Caco-2 (cell line): ENCODE results near the gene FAM174B. TPM values are rescaled to one million over a fixed set of nuclear protein-coding genes. Genes with fewer than 3 reads are reported as not detected.

Source experiments
- BruUV-seq: library from RNA; stranded (reverse); fragments of 400-500 nt; replicated peaks from 2 replicates; lab custom pipeline; 2021; lab: Mats Ljungman, UMichigan
- CTCF ChIA-PET: fragments of 300-600 bp; sonication (Branson Sonifier 250); formaldehyde crosslinking; loops from one replicate; lab custom pipeline; 2022; ENCODE audit warnings: antibody characterized with exemption; lab: Charles Lee
- POLR2A ChIA-PET: fragments of 300-600 bp; sonication (Branson Sonifier 250); formaldehyde crosslinking; loops from one replicate; lab custom pipeline; 2022; ENCODE audit warnings: antibody characterized with exemption; lab: Charles Lee
- DNase-seq, 2 experiments: peaks; one replicate each; pipeline versions ENCODE4 v3.0.0 to v3.0.0-alpha.2; 2020 to 2022
- H3K27me3 ChIP-seq: replicated peaks from 2 replicates; pipeline ENCODE4 v1.6.0; 2011; ENCODE audit warnings: low read length; ENCODE audit not compliant: control insufficient read depth, insufficient read depth
- H3K36me3 ChIP-seq: 2 replicates; pipeline ENCODE4 v1.5.1; 2011; ENCODE audit warnings: low read length; ENCODE audit not compliant: control insufficient read depth, insufficient read depth
- H3K4me1 ChIP-seq: fragments of 250-450 bp; sonication (Bioruptor Pico); 2 replicates; pipeline ENCODE4 v1.5.1; 2020; ENCODE audit warnings: mild to moderate bottlenecking
- H3K4me3 ChIP-seq: 2 replicates; pipeline ENCODE4 v1.5.1; 2011; ENCODE audit warnings: low read depth, mild to moderate bottlenecking, control low read depth, low read length
- H3K9me3 ChIP-seq: fragments of 250-450 bp; sonication (Bioruptor Pico); 2 replicates; pipeline ENCODE4 v1.5.1; 2020; ENCODE audit warnings: mild to moderate bottlenecking, moderate library complexity
- H3K27ac Mint-ChIP-seq: one replicate; pipeline ENCODE4 v1.8.0; 2022; ENCODE audit warnings: mixed read lengths; ENCODE audit not compliant: unreplicated experiment
- H3K27me3 Mint-ChIP-seq: one replicate; pipeline ENCODE4 v1.8.0; 2022; ENCODE audit warnings: mixed read lengths; ENCODE audit not compliant: insufficient read depth, unreplicated experiment
- H3K36me3 Mint-ChIP-seq: one replicate; pipeline ENCODE4 v1.8.0; 2022; ENCODE audit warnings: mild to moderate bottlenecking, mixed read lengths; ENCODE audit not compliant: insufficient read depth, unreplicated experiment
- H3K4me1 Mint-ChIP-seq: one replicate; pipeline ENCODE4 v1.8.0; 2022; ENCODE audit warnings: low read depth, mixed read lengths; ENCODE audit not compliant: unreplicated experiment
- H3K4me3 Mint-ChIP-seq: one replicate; pipeline ENCODE4 v1.8.0; 2022; ENCODE audit warnings: mild to moderate bottlenecking, moderate library complexity, mixed read lengths; ENCODE audit not compliant: unreplicated experiment
- H3K9me3 Mint-ChIP-seq: one replicate; pipeline ENCODE4 v1.8.0; 2022; ENCODE audit warnings: mixed read lengths; ENCODE audit not compliant: unreplicated experiment
- CTCF ChIP-seq, 2 experiments: fragments of 200-600 bp in 1 of 2; IDR thresholded peaks; 1 replicate in 1 of 2; 2 replicates in 1 of 2; pipeline versions ENCODE4 v1.5.1 to v1.8.0; 2011 to 2022; ENCODE audit warnings: antibody characterized with exemption in 1 of 2, control low read depth in 1 of 2, inconsistent platforms in 1 of 2, low read depth in 1 of 2, low read length in 1 of 2, mild to moderate bottlenecking in 1 of 2, moderate library complexity in 1 of 2; ENCODE audit not compliant: insufficient read depth in 1 of 2, severe bottlenecking in 1 of 2, unreplicated experiment in 1 of 2
- intact Hi-C: fragments of 100-400 bp; cut with micrococcal nuclease; formaldehyde crosslinking; loops from one replicate; pipeline ENCODE4 v1.10.0; 2022; ENCODE audit not compliant: unreplicated experiment
- total RNA-seq: library from RNA; stranded (reverse); gene quantifications from 2 replicates; pipeline ENCODE4 v1.2.3, GENCODE V29; 2022

The FAM174B gene
- total RNA-seq, 1 experiment from 2014 or later, result 79.4 TPM

GRCh38 chr15:92603278-92603677 lies 52.3 kb downstream of the FAM174B start:
- Histone ChIP-seq H3K4me3 (no peak overlapping the region), H3K4me1 (no peaks in the 10 kb centered on the region), H3K9me3 (no peaks in the 10 kb centered on the region), H3K36me3 (no peaks in the 10 kb centered on the region), H3K27me3 (no peaks in the 10 kb centered on the region)
- Mint-ChIP-seq H3K36me3 (peaks cover 21% of the 10 kb centered on the region), H3K9me3 (peaks cover 12% of the 10 kb centered on the region), H3K4me3 (no peak overlapping the region), H3K27me3 (no peaks in the 10 kb centered on the region), H3K4me1 (peaks cover 15% of the 10 kb centered on the region), H3K27ac (no peak overlapping the region)
- BruUV-seq, result no TSS peak
- no peak for DNase-seq
- ChIA-PET POLR2A (no interaction called here), CTCF (no interaction called here)
- TF ChIP-seq CTCF (IDR thresholded peaks at IDR 0.05; ENCODE audit: insufficient read depth in 1 of 2, low read depth in 1 of 2, low read length in 1 of 2, severe bottlenecking in 1 of 2, unreplicated experiment in 1 of 2), result no peak
- intact Hi-C loops, result no loop called here

GRCh38 chr15:92602267-92602593 lies 53.3 kb downstream of the FAM174B start:
- POLR2A ChIA-PET, result no interaction called here
- H3K27me3 ChIP-seq, result no peaks in the 10 kb centered on the region
- H3K4me1 ChIP-seq, result no peaks in the 10 kb centered on the region
- H3K36me3 ChIP-seq, result no peaks in the 10 kb centered on the region
- H3K9me3 Mint-ChIP-seq, result peaks cover 12% of the 10 kb centered on the region
- no peak for TF ChIP-seq CTCF (IDR thresholded peaks at IDR 0.05; ENCODE audit: insufficient read depth in 1 of 2, low read depth in 1 of 2, low read length in 1 of 2, severe bottlenecking in 1 of 2, unreplicated experiment in 1 of 2)
- H3K4me3 ChIP-seq, result no peak overlapping the region
- no peaks in the 10 kb centered on the region for H3K9me3 ChIP-seq
- CTCF ChIA-PET, result no interaction called here
- no peak overlapping the region for H3K27ac Mint-ChIP-seq
- intact Hi-C loops, result no loop called here
- peaks cover 16% of the 10 kb centered on the region for H3K36me3 Mint-ChIP-seq
- peaks cover 15% of the 10 kb centered on the region for H3K4me1 Mint-ChIP-seq
- H3K4me3 Mint-ChIP-seq, result no peak overlapping the region
- no TSS peak for BruUV-seq
- H3K27me3 Mint-ChIP-seq, result no peaks in the 10 kb centered on the region
- DNase-seq, result no peak

- POLR2A ChIA-PET, result no interaction called here
- CTCF ChIA-PET, result no interaction called here
- Mint-ChIP-seq H3K27ac (no peak overlapping the region), H3K36me3 (peaks cover 16% of the 10 kb centered on the region), H3K4me1 (peaks cover 15% of the 10 kb centered on the region), H3K4me3 (no peak overlapping the region), H3K9me3 (peaks cover 12% of the 10 kb centered on the region), H3K27me3 (no peaks in the 10 kb centered on the region)
- Histone ChIP-seq H3K27me3 (no peaks in the 10 kb centered on the region), H3K36me3 (no peaks in the 10 kb centered on the region), H3K9me3 (no peaks in the 10 kb centered on the region), H3K4me1 (no peaks in the 10 kb centered on the region), H3K4me3 (no peak overlapping the region)
- BruUV-seq, result no TSS peak
- no peak for DNase-seq
- TF ChIP-seq CTCF (IDR thresholded peaks at IDR 0.05; ENCODE audit: insufficient read depth in 1 of 2, low read depth in 1 of 2, low read length in 1 of 2, severe bottlenecking in 1 of 2, unreplicated experiment in 1 of 2), result no peak
- intact Hi-C loops, result no loop called here
These were observed 53.8 kb downstream of the FAM174B start for GRCh38 chr15:92601592-92602266.
